Liver (tissue), 9 donors: ENCODE measurements around the gene TMEM164. TPM values are rescaled to one million over a fixed set of nuclear protein-coding genes. Genes with fewer than 3 reads are reported as not detected.

Experiments used
- DNase-seq: peaks from one replicate; pipeline ENCODE4 v3.0.0-alpha.2; 2017; ENCODE audit warnings: low spot score
- H3K27ac ChIP-seq, 2 donors: one replicate each; pipeline ENCODE4 v1.7.0; 2013; ENCODE audit warnings: inconsistent platforms in 2 of 2, low read length in 2 of 2, control low read depth in 1 of 2, low read depth in 1 of 2, mild to moderate bottlenecking in 1 of 2
- H3K27me3 ChIP-seq, 4 donors: one replicate each; pipeline versions ENCODE4 v1.6.1 to v1.7.0; 2013; ENCODE audit warnings: low read length in 3 of 4, inconsistent platforms in 1 of 4, mild to moderate bottlenecking in 1 of 4, moderate library complexity in 1 of 4; ENCODE audit not compliant: control insufficient read depth in 4 of 4, insufficient read depth in 4 of 4
- H3K36me3 ChIP-seq, 4 donors: one replicate each; pipeline versions ENCODE4 v1.6.1 to v1.7.0; 2013; ENCODE audit warnings: low read length in 3 of 4, mild to moderate bottlenecking in 3 of 4, low read depth in 1 of 4, moderate library complexity in 1 of 4; ENCODE audit not compliant: control insufficient read depth in 4 of 4, insufficient read depth in 3 of 4
- H3K4me1 ChIP-seq, 4 donors: one replicate each; pipeline versions ENCODE4 v1.6.1 to v1.7.0; 2013; ENCODE audit warnings: low read length in 3 of 4, mild to moderate bottlenecking in 3 of 4, moderate library complexity in 1 of 4; ENCODE audit not compliant: control insufficient read depth in 4 of 4, insufficient read depth in 4 of 4
- H3K4me3 ChIP-seq, 3 donors: one replicate each; pipeline versions ENCODE4 v1.6.1 to v1.7.0; 2013; ENCODE audit warnings: low read length in 3 of 3, control low read depth in 1 of 3, low read depth in 1 of 3, mild to moderate bottlenecking in 1 of 3
- H3K9ac ChIP-seq, 2 donors: one replicate each; pipeline ENCODE4 v1.7.0; 2013; ENCODE audit warnings: low read length in 2 of 2, mild to moderate bottlenecking in 2 of 2, moderate library complexity in 2 of 2, control low read depth in 1 of 2, low read depth in 1 of 2
- H3K9me3 ChIP-seq, 4 donors: one replicate each; pipeline versions ENCODE4 v1.6.1 to v1.7.0; 2013; ENCODE audit warnings: low read length in 3 of 4; ENCODE audit not compliant: control insufficient read depth in 4 of 4
- ATF3 ChIP-seq: IDR thresholded peaks from 2 replicates; pipeline ENCODE4 v1.6.1; 2016; ENCODE audit warnings: antibody characterized with exemption
- CTCF ChIP-seq: fragments of 150-350 bp; IDR thresholded peaks from 2 replicates; pipeline ENCODE4 v1.5.1; 2017; ENCODE audit warnings: improper control_type of control experiment, low read depth, low read length; ENCODE audit not compliant: missing input control
- EGR1 ChIP-seq, 2 donors: IDR thresholded peaks; 2 replicates each; pipeline ENCODE4 v1.6.1; 2016 to 2018; ENCODE audit warnings: antibody characterized with exemption in 2 of 2, low read depth in 2 of 2
- FOXA1 ChIP-seq: IDR thresholded peaks from 2 replicates; pipeline ENCODE4 v1.6.1; 2016; ENCODE audit warnings: antibody characterized with exemption
- FOXA2 ChIP-seq: IDR thresholded peaks from 2 replicates; pipeline ENCODE4 v1.6.1; 2016; ENCODE audit warnings: antibody characterized with exemption
- GABPA ChIP-seq, 2 donors: IDR thresholded peaks in 1 of 2; conservative IDR thresholded peaks in 1 of 2; 2 replicates each; pipeline ENCODE4 v1.6.1; 2016; ENCODE audit warnings: antibody characterized with exemption in 2 of 2, mild to moderate bottlenecking in 1 of 2, moderate library complexity in 1 of 2
- HNF4G ChIP-seq: IDR thresholded peaks from 2 replicates; pipeline ENCODE4 v1.6.1; 2016; ENCODE audit warnings: antibody characterized with exemption
- JUND ChIP-seq, 2 donors: IDR thresholded peaks; 2 replicates each; pipeline ENCODE4 v1.6.1; 2016; ENCODE audit warnings: antibody characterized with exemption in 2 of 2
- MAX ChIP-seq: IDR thresholded peaks from 2 replicates; pipeline ENCODE4 v1.6.1; 2016; ENCODE audit warnings: antibody characterized with exemption
- NR2F2 ChIP-seq: IDR thresholded peaks from 2 replicates; pipeline ENCODE4 v1.6.1; 2016; ENCODE audit warnings: antibody characterized with exemption
- REST ChIP-seq: IDR thresholded peaks from 2 replicates; pipeline ENCODE4 v1.6.1; 2016; ENCODE audit warnings: antibody characterized with exemption, mild to moderate bottlenecking
- RXRA ChIP-seq, 2 donors: IDR thresholded peaks; 2 replicates each; pipeline ENCODE4 v1.6.1; 2017 to 2018; ENCODE audit warnings: antibody characterized with exemption in 2 of 2, mild to moderate bottlenecking in 1 of 2
- SP1 ChIP-seq: IDR thresholded peaks from 2 replicates; pipeline ENCODE4 v1.6.1; 2018; ENCODE audit warnings: antibody characterized with exemption, mild to moderate bottlenecking
- YY1 ChIP-seq: IDR thresholded peaks from 2 replicates; pipeline ENCODE4 v1.6.1; 2016; ENCODE audit warnings: antibody characterized with exemption, mild to moderate bottlenecking
- ZBTB33 ChIP-seq: IDR thresholded peaks from 2 replicates; pipeline ENCODE4 v1.6.1; 2016; ENCODE audit warnings: antibody characterized with exemption
- WGBS: extraction: QIAGEN DNeasy Blood & Tissue Kit; methylation state at CpG from one replicate; pipeline ENCODE4 v1.1.7; 2013; 5-methylcytosine and 5-hydroxymethylcytosine counted together
- polyA plus RNA-seq, 2 donors: library from polyadenylated mRNA; stranded (reverse) in 1 of 2; unstranded in 1 of 2; fragments of 200-250 nt in 1 of 2; fragments of >200 nt in 1 of 2; fragmentation: Nextera tagmentation in 1 of 2; extraction: Ambion mirVana in 1 of 2; gene quantifications; one replicate each; pipeline versions ENCODE4 v1.2.1 to v1.2.3, GENCODE V29; 2013 to 2015
- total RNA-seq, 2 donors: library from RNA; depleted of rRNA; stranded (reverse); fragments of >200 nt; gene quantifications; one replicate each; pipeline ENCODE4 v1.2.3, GENCODE V29; 2014
- donor health status: healthy.
- donor health status: healthy.
- donor health status: healthy.
- donor health status: healthy.
- donor health status: healthy.

Gene TMEM164
- total and polyA plus RNA-seq, 4 donors = 0.40 to 8.5 (median 2.9) TPM

GRCh38 chrX:110211340-110211739, 208.4 kb downstream of the TMEM164 start:
- H3K4me3 ChIP-seq = no peak overlapping the region
- 97% methylated on average over 1 of the region's 1 CpG for WGBS
- TF ChIP-seq HNF4G (no peak), FOXA1 (no peak), ATF3 (no peak), JUND (IDR thresholded peaks at IDR 0.05) (no peak), YY1 (no peak), SP1 (no peak), RXRA (IDR thresholded peaks at IDR 0.05) (no peak), CTCF (no peak), NR2F2 (no peak), REST (no peak), EGR1 (IDR thresholded peaks at IDR 0.05; ENCODE audit: low read depth in 2 of 2) (no peak), ZBTB33 (no peak)
- H3K9me3 ChIP-seq = no peaks in the 10 kb centered on the region
- H3K9ac ChIP-seq = no peak overlapping the region
- H3K4me1 ChIP-seq = no peaks in the 10 kb centered on the region
- H3K27ac ChIP-seq = no peak overlapping the region
- H3K27me3 ChIP-seq = no peaks in the 10 kb centered on the region
- H3K36me3 ChIP-seq = no peaks in the 10 kb centered on the region
- no peak for DNase-seq

GRCh38 chrX:110212299-110212698, 209.4 kb downstream of the TMEM164 start:
- H3K27ac ChIP-seq = no peak overlapping the region
- no peak overlapping the region for H3K4me3 ChIP-seq
- no peak for DNase-seq
- no peaks in the 10 kb centered on the region for H3K4me1 ChIP-seq
- WGBS = 96% methylated on average over 3 of the region's 3 CpGs
- TF ChIP-seq EGR1 (IDR thresholded peaks at IDR 0.05; ENCODE audit: low read depth in 2 of 2) (no peak), REST (no peak), SP1 (no peak), MAX (no peak), JUND (IDR thresholded peaks at IDR 0.05) (no peak), GABPA (IDR thresholded peaks at IDR 0.05 in 1 of 2, conservative IDR thresholded peaks at IDR 0.05 in 1 of 2) (no peak), FOXA2 (no peak)
- no peaks in the 10 kb centered on the region for H3K27me3 ChIP-seq
- no peak overlapping the region for H3K9ac ChIP-seq
- H3K36me3 ChIP-seq = no peaks in the 10 kb centered on the region
- no peaks in the 10 kb centered on the region for H3K9me3 ChIP-seq
